Osteoblast (primary cell): ENCODE results near the gene NUFIP1. TPM values are rescaled to one million over a fixed set of nuclear protein-coding genes. Genes with fewer than 3 reads are reported as not detected.
A peak's percentile ranks its signal among the peaks of the same experiment; 100 is the strongest.
"Not testable (repeated sequence)": the region's sequence is repeated elsewhere in the genome, so short reads cannot be mapped to it uniquely, and the experiment has no call there.

Experiments used
- DNase-seq: peaks from one replicate; pipeline ENCODE4 v3.0.0; 2011; ENCODE audit warnings: low spot score, mixed read lengths; ENCODE audit not compliant: insufficient read length; ENCODE audit errors: missing footprints
- H2AFZ ChIP-seq: 2 replicates; pipeline ENCODE4 v1.6.0; 2011; ENCODE audit warnings: mild to moderate bottlenecking, low read length
- H3K27ac ChIP-seq: 2 replicates; pipeline ENCODE4 v1.5.1; 2011; ENCODE audit warnings: mild to moderate bottlenecking, low read depth, low read length, moderate library complexity
- H3K27me3 ChIP-seq: 2 replicates; pipeline ENCODE4 v1.6.0; 2012; ENCODE audit warnings: mild to moderate bottlenecking, control low read depth, inconsistent platforms, low read length, moderate library complexity; ENCODE audit not compliant: insufficient read depth
- H3K36me3 ChIP-seq: 2 replicates; pipeline ENCODE4 v1.5.1; 2011; ENCODE audit warnings: mild to moderate bottlenecking, low read length, control low read depth, moderate library complexity; ENCODE audit not compliant: insufficient read depth
- H3K4me1 ChIP-seq: 2 replicates; pipeline ENCODE4 v1.5.1; 2011; ENCODE audit warnings: mild to moderate bottlenecking, low read length, control low read depth, moderate library complexity; ENCODE audit not compliant: insufficient read depth
- H3K4me2 ChIP-seq: 2 replicates; pipeline ENCODE4 v1.6.0; 2011; ENCODE audit warnings: mild to moderate bottlenecking, low read length; ENCODE audit not compliant: insufficient read depth
- H3K4me3 ChIP-seq: fragments of 200-600 bp; sonication (generic); 3 replicates; pipeline ENCODE4 v1.5.1; 2012; ENCODE audit warnings: mild to moderate bottlenecking, low read length, inconsistent platforms; ENCODE audit not compliant: insufficient read depth
- H3K79me2 ChIP-seq: 2 replicates; pipeline ENCODE4 v1.6.0; 2012; ENCODE audit warnings: mild to moderate bottlenecking, low read length, control low read depth, inconsistent platforms; ENCODE audit not compliant: insufficient read depth
- H3K9me3 ChIP-seq: 2 replicates; pipeline ENCODE4 v1.5.1; 2011; ENCODE audit warnings: low read depth, low read length, control low read depth
- H4K20me1 ChIP-seq: 2 replicates; pipeline ENCODE4 v1.6.0; 2012; ENCODE audit warnings: mild to moderate bottlenecking, low read length, control low read depth; ENCODE audit not compliant: insufficient read depth
- CTCF ChIP-seq: IDR thresholded peaks from 2 replicates; pipeline ENCODE4 v1.5.1; 2011; ENCODE audit warnings: mild to moderate bottlenecking, low read depth, low read length, moderate library complexity; ENCODE audit errors: extremely low read depth
- total RNA-seq: library from RNA; depleted of rRNA; stranded (reverse); fragments of >200 nt; gene quantifications from 2 replicates; pipeline ENCODE4 v1.2.3, GENCODE V29; 2012

Gene NUFIP1
- total RNA-seq, 1 donor, result 3.3 TPM

- no peak for TF ChIP-seq CTCF
- Histone ChIP-seq H4K20me1 (no peaks in the 10 kb centered on the region), H3K36me3 (peaks cover 31% of the 10 kb centered on the region), H3K9me3 (no peaks in the 10 kb centered on the region), H3K4me3 (no peak overlapping the region), H3K27me3 (no peaks in the 10 kb centered on the region), H2AFZ (no peak overlapping the region), H3K4me2 (no peak overlapping the region), H3K27ac (no peak overlapping the region), H3K79me2 (no peaks in the 10 kb centered on the region), H3K4me1 (no peaks in the 10 kb centered on the region)
- DNase-seq, result no peak
These were observed 32.0 kb upstream of the NUFIP1 start for GRCh38 chr13:45021250-45021649.

- not testable (repeated sequence) for H3K4me3 ChIP-seq, DNase-seq, H3K27ac ChIP-seq, H3K4me2 ChIP-seq, H3K27me3 ChIP-seq, H3K4me1 ChIP-seq, H4K20me1 ChIP-seq, H3K9me3 ChIP-seq, H2AFZ ChIP-seq, H3K79me2 ChIP-seq
- H3K36me3 ChIP-seq, result peaks cover 36% of the 10 kb centered on the region
These were observed 30.7 kb upstream of the NUFIP1 start for GRCh38 chr13:45019981-45020380.

- Histone ChIP-seq H3K4me2 (no peak overlapping the region), H3K4me3 (no peak overlapping the region), H2AFZ (no peak overlapping the region), H3K4me1 (no peaks in the 10 kb centered on the region), H4K20me1 (no peaks in the 10 kb centered on the region), H3K79me2 (no peaks in the 10 kb centered on the region), H3K27me3 (no peaks in the 10 kb centered on the region), H3K9me3 (no peaks in the 10 kb centered on the region), H3K36me3 (peaks cover 31% of the 10 kb centered on the region), H3K27ac (no peak overlapping the region)
- DNase-seq, result no peak
- no peak for TF ChIP-seq CTCF
These were observed 27.6 kb upstream of the NUFIP1 start for GRCh38 chr13:45016792-45017425.

- DNase-seq, result peak; percentile 19
- Histone ChIP-seq H3K27me3 (no peaks in the 10 kb centered on the region), H3K4me2 (no peak overlapping the region), H3K4me1 (no peaks in the 10 kb centered on the region), H2AFZ (no peak overlapping the region), H3K4me3 (no peak overlapping the region), H3K36me3 (peaks cover 26% of the 10 kb centered on the region), H4K20me1 (no peaks in the 10 kb centered on the region), H3K9me3 (no peaks in the 10 kb centered on the region), H3K27ac (no peak overlapping the region), H3K79me2 (no peaks in the 10 kb centered on the region)
- no peak for TF ChIP-seq CTCF
These were observed 26.0 kb upstream of the NUFIP1 start for GRCh38 chr13:45015300-45015699.
